ENCODE results near the gene CAMK2A. TPM values are rescaled to one million over a fixed set of nuclear protein-coding genes. Genes with fewer than 3 reads are reported as not detected.

Gene CAMK2A
- total and polyA plus RNA-seq, 2 donors (not counting 3 experiments of a cell fraction or from before 2014, with no cell fraction given) = not detected

- no peaks in the 10 kb centered on the region for H3K9me1 ChIP-seq (replicated peaks; ENCODE audit: control insufficient read depth, extremely low read depth, insufficient read depth, low read length)
- H3K27ac ChIP-seq (ENCODE audit: insufficient read depth, low read depth, low read length) = no peak overlapping the region
- no TSS peak for BruUV-seq (replicated peaks)
- H4K20me1 ChIP-seq (replicated peaks; ENCODE audit: control insufficient read depth, extremely low read depth, insufficient read depth, low read length) = no peaks in the 10 kb centered on the region
- intact Hi-C loops (cut with micrococcal nuclease) = no loop called here
- H3K4me2 ChIP-seq (ENCODE audit: insufficient read depth, low read length) = no peak overlapping the region
- FAIRE-seq = no peak
- no peak overlapping the region for H3K4me3 ChIP-seq (replicated peaks in 1 of 3; ENCODE audit: insufficient read depth in 1 of 3, low read depth in 1 of 3, low read length in 3 of 3)
- H3K4me1 ChIP-seq (ENCODE audit: control insufficient read depth, extremely low read depth, insufficient read depth, low read length) = no peaks in the 10 kb centered on the region
- ChIA-PET CTCF (interaction anchor here (0.7 to 1.4 kb wide), 5 partner anchors 8 to 124 kb away, joined by 3 to 4 read pairs (median 3); no protein-coding TSS in a partner anchor), POLR2A (interaction anchor here (0.6 kb wide), 1 partner anchor 22 kb away, joined by 3 read pairs; no protein-coding TSS in a partner anchor)
- H3K36me3 ChIP-seq (ENCODE audit: control insufficient read depth in 2 of 2, extremely low read depth in 1 of 2, insufficient read depth in 2 of 2, low read length in 2 of 2) = no peaks in the 10 kb centered on the region
- H2AFZ ChIP-seq (ENCODE audit: low read depth, low read length) = no peak overlapping the region
- dilution Hi-C loops (cut with MboI; ENCODE audit: extremely low pct_ligation_motif_present, low sequenced_read_pairs) = no loop called here
- TF ChIP-seq MYC (IDR thresholded peaks at IDR 0.05; ENCODE audit: low read depth, low read length) = no peak
- TF ChIP-seq JUN (IDR thresholded peaks at IDR 0.05; ENCODE audit: borderline replicate concordance, insufficient read depth, insufficient read length, low read depth) = no peak
- TF ChIP-seq POLR2A (IDR thresholded peaks at IDR 0.05; ENCODE audit: low read depth, low read length) = no peak
- no peak for TF ChIP-seq GATA2 (IDR thresholded peaks at IDR 0.05; ENCODE audit: insufficient read depth, insufficient read length, low read depth, low read length)
- no peak for TF ChIP-seq EZH2 (IDR thresholded peaks at IDR 0.05; ENCODE audit: borderline replicate concordance, low read depth, low read length, severe bottlenecking)
- TF ChIP-seq CTCF (IDR thresholded peaks at IDR 0.05; ENCODE audit: extremely low read depth in 1 of 2, insufficient read depth in 1 of 2, low read depth in 1 of 2, low read length in 2 of 2) = no peak
- no peak for TF ChIP-seq MAX (IDR thresholded peaks at IDR 0.05; ENCODE audit: insufficient read depth, insufficient read length)
- TF ChIP-seq POLR2AphosphoS5 (IDR thresholded peaks at IDR 0.05; ENCODE audit: insufficient read depth, low read depth, low read length) = no peak
- no peak for TF ChIP-seq FOS (IDR thresholded peaks at IDR 0.05; ENCODE audit: borderline replicate concordance, insufficient read depth, low read length)
- H3K9me3 ChIP-seq (replicated peaks; ENCODE audit: control insufficient read depth, insufficient read depth, low read length) = no peaks in the 10 kb centered on the region
- no peak for DNase-seq (ENCODE audit: low read depth, low spot score)
- H3K9ac ChIP-seq (replicated peaks; ENCODE audit: extremely low read depth, insufficient read depth, low read length) = no peak overlapping the region
- H3K79me2 ChIP-seq (ENCODE audit: control insufficient read depth, insufficient read depth, low read length) = no peaks in the 10 kb centered on the region
- H3K27me3 ChIP-seq (ENCODE audit: control insufficient read depth in 2 of 2, insufficient read depth in 2 of 2, low read length in 2 of 2) = peaks cover 0 to 5% of the 10 kb centered on the region in 2 experiments
Measured at GRCh38 chr5:150246429-150246828, 43.1 kb downstream of the CAMK2A start.

Data from endothelial cell of umbilical vein (primary cell).